Mesothelial cell of epicardium (in vitro differentiated cells): ENCODE data around the gene HYAL1. TPM values are rescaled to one million over a fixed set of nuclear protein-coding genes. Genes with fewer than 3 reads are reported as not detected.
A peak's percentile ranks its signal among the peaks of the same experiment; 100 is the strongest.

Experiments
- DNase-seq, 2 experiments: peaks; one replicate each; pipeline ENCODE4 v3.0.0; 2021; ENCODE audit warnings: low spot score in 2 of 2; ENCODE audit not compliant: unreplicated experiment in 2 of 2
- H3K27ac Mint-ChIP-seq: 2 replicates; pipeline ENCODE4 v1.8.0; 2021; ENCODE audit warnings: mixed read lengths
- H3K27me3 Mint-ChIP-seq: 2 replicates; pipeline ENCODE4 v1.8.0; 2021; ENCODE audit warnings: low read depth, mixed read lengths
- H3K36me3 Mint-ChIP-seq: 2 replicates; pipeline ENCODE4 v1.8.0; 2021; ENCODE audit warnings: mixed read lengths
- H3K4me1 Mint-ChIP-seq: 2 replicates; pipeline ENCODE4 v1.8.0; 2021; ENCODE audit warnings: mixed read lengths
- H3K4me3 Mint-ChIP-seq: 2 replicates; pipeline ENCODE4 v1.8.0; 2021; ENCODE audit warnings: mild to moderate bottlenecking, moderate library complexity, mixed read lengths
- H3K9me3 Mint-ChIP-seq: 2 replicates; pipeline ENCODE4 v1.8.0; 2021; ENCODE audit warnings: mixed read lengths
- CTCF ChIP-seq: fragments of 200-600 bp; sonication (generic); IDR thresholded peaks from one replicate; pipeline ENCODE4 v1.5.0; 2021; ENCODE audit warnings: antibody characterized with exemption; ENCODE audit not compliant: unreplicated experiment
- total RNA-seq: library from RNA; stranded (reverse); gene quantifications from 3 replicates; pipeline ENCODE4 v1.2.1, GENCODE V29; 2021

Gene HYAL1
- total RNA-seq, 1 donor from 2014 or later, result 2.7 TPM

DNA sequence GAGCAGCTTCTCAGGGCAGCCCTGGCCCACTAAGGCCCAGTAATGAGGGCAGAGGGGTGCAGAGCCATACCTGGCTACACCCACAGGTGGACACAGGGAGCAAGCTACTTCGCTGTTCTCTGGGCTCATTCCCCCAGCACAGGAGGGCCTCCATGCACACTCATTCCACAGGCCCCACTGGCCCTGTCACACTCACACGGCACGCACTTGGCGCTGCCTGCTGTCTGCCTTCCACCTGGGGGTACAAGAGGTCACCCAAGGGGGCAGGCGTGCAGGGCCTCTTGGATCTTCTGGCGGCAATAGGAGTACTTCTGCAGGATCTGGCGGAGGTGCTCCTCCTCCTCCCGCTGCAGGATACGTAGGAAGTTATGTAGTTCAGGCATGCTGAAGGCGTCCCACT, 27.0 kb upstream of the HYAL1 start:
- no peaks in the 10 kb centered on the region for H3K9me3 Mint-ChIP-seq
- H3K27me3 Mint-ChIP-seq, result no peaks in the 10 kb centered on the region
- H3K4me1 Mint-ChIP-seq, result peaks cover 24% of the 10 kb centered on the region
- no peak for DNase-seq
- TF ChIP-seq CTCF, result no peak
- peaks cover 5% of the 10 kb centered on the region for H3K36me3 Mint-ChIP-seq
- H3K4me3 Mint-ChIP-seq, result no peak overlapping the region
- H3K27ac Mint-ChIP-seq, result no peak overlapping the region

DNA sequence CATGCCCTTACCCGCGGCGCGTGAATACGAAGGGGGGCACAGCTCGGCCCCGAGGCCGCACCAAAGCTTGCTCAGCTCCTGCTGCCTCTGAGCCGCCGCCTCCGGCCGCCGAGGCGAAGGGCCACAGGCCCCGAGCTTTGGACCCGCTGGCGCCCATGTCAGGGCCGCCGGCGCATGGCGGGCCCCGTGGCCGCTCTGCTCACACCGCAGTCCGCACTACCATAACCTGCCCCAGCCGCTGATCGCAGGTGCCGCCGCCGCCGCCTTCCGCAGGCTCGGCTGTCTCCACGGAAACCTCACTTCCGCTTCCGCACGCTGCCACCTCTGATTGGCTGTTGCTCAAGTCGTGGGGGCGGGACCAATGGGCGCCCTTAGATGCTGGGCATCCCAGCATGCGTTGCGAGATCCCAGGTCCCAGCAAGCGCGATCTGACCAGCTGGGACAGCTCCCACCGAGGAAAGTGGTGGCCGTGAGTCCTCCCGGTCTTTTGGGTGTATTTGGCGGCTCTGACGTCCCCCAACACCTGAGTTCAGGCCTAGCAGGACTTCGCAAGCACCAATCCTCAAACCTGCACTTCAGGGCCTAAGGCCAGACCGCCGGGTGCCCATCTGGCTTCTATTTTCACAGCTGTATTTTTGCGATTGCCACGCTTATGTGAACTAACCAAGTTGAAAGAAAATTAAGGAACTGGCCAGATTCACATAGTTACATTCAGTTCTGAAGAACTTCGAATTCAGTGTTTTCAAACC, 24.7 kb upstream of the HYAL1 start, which contains the start of gene TUSC2:
Gene TUSC2 (minus strand): TSS at position 281 of the 749 bp plus-strand sequence. CDS start 124 bp downstream, at position 157.
- Mint-ChIP-seq H3K4me3 (peak within 1 kb of the TSS; percentile 90), H3K36me3 (peaks cover 5% of the 10 kb centered on the region)

GRCh38 chr3:50327129-50327528, 23.8 kb upstream of the HYAL1 start:
- no peaks in the 10 kb centered on the region for H3K27me3 Mint-ChIP-seq
- no peak for TF ChIP-seq CTCF
- H3K4me3 Mint-ChIP-seq, result peak overlapping the region; percentile 90
- H3K9me3 Mint-ChIP-seq, result no peaks in the 10 kb centered on the region
- no peak for DNase-seq
- H3K36me3 Mint-ChIP-seq, result peaks cover 5% of the 10 kb centered on the region
- H3K27ac Mint-ChIP-seq, result no peak overlapping the region
- H3K4me1 Mint-ChIP-seq, result peaks cover 28% of the 10 kb centered on the region

More for the DNA sequence above, 24.7 kb upstream of the HYAL1 start, which contains the start of gene TUSC2:
- no peak for TF ChIP-seq CTCF
- Mint-ChIP-seq H3K4me1 (peaks cover 20% of the 10 kb centered on the region), H3K27me3 (no peaks in the 10 kb centered on the region), H3K9me3 (no peaks in the 10 kb centered on the region), H3K27ac (peak within 1 kb of the TSS; percentile 90)
- peak; percentile 91 to 94 for DNase-seq

DNA sequence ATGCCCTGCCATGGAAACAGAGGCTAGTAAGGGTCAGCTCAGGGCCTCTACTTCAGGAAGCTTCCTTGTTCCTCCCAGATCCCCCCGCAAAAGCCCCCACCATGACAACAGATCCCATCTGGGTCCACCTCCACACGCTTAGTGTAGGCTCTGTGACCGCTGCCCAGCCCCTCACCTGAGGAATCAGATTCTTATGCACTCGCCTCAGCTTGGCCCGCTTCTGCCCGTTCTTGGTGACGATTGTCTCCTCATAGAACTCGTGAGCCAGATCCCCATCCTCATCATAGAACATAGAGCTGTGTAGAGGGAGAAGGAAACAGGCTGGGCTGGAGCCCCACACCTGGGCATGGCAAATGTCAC, 22.8 kb upstream of the HYAL1 start:
- no peak for DNase-seq
- peaks cover 28% of the 10 kb centered on the region for H3K4me1 Mint-ChIP-seq
- H3K27me3 Mint-ChIP-seq, result no peaks in the 10 kb centered on the region
- H3K27ac Mint-ChIP-seq, result no peak overlapping the region
- no peaks in the 10 kb centered on the region for H3K9me3 Mint-ChIP-seq
- H3K36me3 Mint-ChIP-seq, result peaks cover 5% of the 10 kb centered on the region
- TF ChIP-seq CTCF, result no peak
- peak overlapping the region; percentile 90 for H3K4me3 Mint-ChIP-seq

- H3K4me3 Mint-ChIP-seq, result no peak overlapping the region
- no peaks in the 10 kb centered on the region for H3K9me3 Mint-ChIP-seq
- no peak for DNase-seq
- H3K27me3 Mint-ChIP-seq, result no peaks in the 10 kb centered on the region
- H3K27ac Mint-ChIP-seq, result no peak overlapping the region
- peaks cover 28% of the 10 kb centered on the region for H3K4me1 Mint-ChIP-seq
- H3K36me3 Mint-ChIP-seq, result peaks cover 4% of the 10 kb centered on the region
- no peak for TF ChIP-seq CTCF
These were observed 22.3 kb upstream of the HYAL1 start for GRCh38 chr3:50325497-50326181.
